Measurements from ENCODE around the gene DPCD.

GRCh38 chr10:101647255-101647654 lies 59.1 kb downstream of the DPCD start:
- no peak for TF ChIP-seq MAX (IDR thresholded peaks at IDR 0.05; ENCODE audit: low read depth)
- TF ChIP-seq RAD21 (IDR thresholded peaks at IDR 0.05; ENCODE audit: low read length): no peak
- TF ChIP-seq REST (IDR thresholded peaks at IDR 0.05; ENCODE audit: low read depth, low read length): no peak
- no peak for TF ChIP-seq YY1 (IDR thresholded peaks at IDR 0.05; ENCODE audit: low read depth)
- TF ChIP-seq EP300 (IDR thresholded peaks at IDR 0.05; ENCODE audit: borderline replicate concordance in 1 of 2, low read depth in 1 of 2, low read length in 1 of 2): no peak
- no peak for TF ChIP-seq CTCF (IDR thresholded peaks at IDR 0.05)
- TF ChIP-seq PBX3 (IDR thresholded peaks at IDR 0.05): no peak
- TF ChIP-seq TAF1 (IDR thresholded peaks at IDR 0.05; ENCODE audit: borderline replicate concordance, low read depth, low read length): no peak
- TF ChIP-seq EZH2phosphoT487 (IDR thresholded peaks at IDR 0.05; ENCODE audit: borderline replicate concordance, low read depth): no peak

Measured in SK-N-SH (cell line).